ENCODE measurements around the gene SNRNP27. TPM values are rescaled to one million over a fixed set of nuclear protein-coding genes. Genes with fewer than 3 reads are reported as not detected.

Gene SNRNP27
- 41.0 TPM for total RNA-seq
- long read RNA-seq, transcript SNRNP27-201 (6 exons, 1,802 nt): major isoform, 20 of 25 reads
- long read RNA-seq, partial matches to known transcripts: 1 of 25 reads
- long read RNA-seq, other reads (novel, unspliced or antisense): 1 of 25 reads

GRCh38 chr2:69893684-69894551, at the start of gene SNRNP27:
SNRNP27 (plus strand) TSS chr2:69893956; CDS start chr2:69893985, 29 bp downstream.
- Histone ChIP-seq H3K36me3 (peaks cover 33% of the 10 kb centered on the region), H3K9me3 (no peaks in the 10 kb centered on the region), H3K27ac (peak within 1 kb of the TSS; percentile 83), H3K4me1 (peaks cover 11% of the 10 kb centered on the region), H3K4me3 (peak within 1 kb of the TSS; percentile 77), H3K27me3 (no peaks in the 10 kb centered on the region)
- no peak for TF ChIP-seq CTCF (IDR thresholded peaks at IDR 0.05)
- ATAC-seq: peak; percentile 93
- intact Hi-C loops (cut with DNase I): no loop called here
- DNase-seq: peak; percentile 86

GRCh38 chr2:69843993-69844392, 49.8 kb upstream of the SNRNP27 start:
- H3K4me3 ChIP-seq: no peak overlapping the region
- no peaks in the 10 kb centered on the region for H3K27me3 ChIP-seq
- no peaks in the 10 kb centered on the region for H3K4me1 ChIP-seq
- no peaks in the 10 kb centered on the region for H3K9me3 ChIP-seq
- DNase-seq (no peak), ATAC-seq (no peak)
- TF ChIP-seq CTCF (IDR thresholded peaks at IDR 0.05): no peak
- H3K27ac ChIP-seq: no peak overlapping the region
- H3K36me3 ChIP-seq: peaks cover 34% of the 10 kb centered on the region
- intact Hi-C loops (cut with DNase I): no loop called here

- H3K27ac ChIP-seq: no peak overlapping the region
- H3K4me3 ChIP-seq: no peak overlapping the region
- no peaks in the 10 kb centered on the region for H3K4me1 ChIP-seq
- peaks cover 35% of the 10 kb centered on the region for H3K36me3 ChIP-seq
- DNase-seq: no peak
- TF ChIP-seq CTCF (IDR thresholded peaks at IDR 0.05): no peak
- intact Hi-C loops (cut with DNase I): no loop called here
- no peak for ATAC-seq
- H3K27me3 ChIP-seq: no peaks in the 10 kb centered on the region
- H3K9me3 ChIP-seq: no peaks in the 10 kb centered on the region
Observed at GRCh38 chr2:69844560-69844959, 49.2 kb upstream of the SNRNP27 start.

- H3K4me3 ChIP-seq: no peak overlapping the region
- ATAC-seq (no peak), DNase-seq (no peak)
- no peaks in the 10 kb centered on the region for H3K4me1 ChIP-seq
- no peak for TF ChIP-seq CTCF (IDR thresholded peaks at IDR 0.05)
- H3K36me3 ChIP-seq: peaks cover 52% of the 10 kb centered on the region
- no peak overlapping the region for H3K27ac ChIP-seq
- no peaks in the 10 kb centered on the region for H3K27me3 ChIP-seq
- H3K9me3 ChIP-seq: no peaks in the 10 kb centered on the region
- intact Hi-C loops (cut with DNase I): no loop called here
Observed at GRCh38 chr2:69846182-69847067, 47.3 kb upstream of the SNRNP27 start.

- Histone ChIP-seq H3K27ac (no peak overlapping the region), H3K27me3 (no peaks in the 10 kb centered on the region), H3K4me1 (no peaks in the 10 kb centered on the region), H3K4me3 (no peak overlapping the region), H3K36me3 (peaks cover 52% of the 10 kb centered on the region), H3K9me3 (no peaks in the 10 kb centered on the region)
- no peak for ATAC-seq
- no peak for DNase-seq
- no peak for TF ChIP-seq CTCF (IDR thresholded peaks at IDR 0.05)
- intact Hi-C loops (cut with DNase I): no loop called here
Observed at GRCh38 chr2:69847068-69847828, 46.5 kb upstream of the SNRNP27 start.

Measured in upper lobe of right lung (tissue), 1 donor.